ENCODE results near the gene IL37. TPM values are rescaled to one million over a fixed set of nuclear protein-coding genes. Genes with fewer than 3 reads are reported as not detected.

IL37 gene
- total and polyA plus RNA-seq, 2 donors (not counting 1 experiment from before 2014, with no cell fraction given), result 0.79 TPM; not detected in 1

DNA sequence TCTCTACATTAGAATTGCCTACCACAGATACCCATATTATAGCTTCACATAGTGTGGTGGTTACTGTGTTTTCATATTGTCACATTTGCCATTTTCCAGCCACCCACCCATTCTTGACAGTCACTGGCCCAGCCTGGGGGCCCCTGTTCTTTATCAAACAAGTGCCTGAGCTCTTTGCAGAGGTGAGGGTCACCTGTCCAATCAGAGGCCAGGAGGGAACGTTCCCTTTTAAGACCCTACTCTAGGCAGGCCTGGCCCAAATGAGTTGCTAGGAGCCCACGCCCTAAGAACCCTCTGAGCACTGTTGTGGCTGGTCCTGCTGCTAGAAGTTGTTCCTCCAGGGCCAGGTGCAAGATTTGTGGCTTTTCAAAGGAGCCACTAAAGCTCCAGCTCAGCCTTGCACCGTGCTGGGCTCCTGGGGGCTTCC is 5.2 kb downstream of the IL37 start:
- Histone ChIP-seq H3K4me3 (ENCODE audit: control extremely low read depth in 1 of 5, extremely low read depth in 1 of 5, insufficient read depth in 1 of 5, low read depth in 2 of 5, low read length in 4 of 5) (no peak overlapping the region), H3K4me1 (ENCODE audit: control insufficient read depth in 2 of 2, insufficient read depth in 2 of 2, low read length in 2 of 2) (no peaks in the 10 kb centered on the region), H3K79me2 (ENCODE audit: control insufficient read depth, insufficient read depth, low read length) (no peaks in the 10 kb centered on the region), H3K27ac (ENCODE audit: low read length in 2 of 2) (no peak overlapping the region), H3K27me3 (replicated peaks in 1 of 4; ENCODE audit: control extremely low read depth in 1 of 4, control insufficient read depth in 3 of 4, insufficient read depth in 4 of 4, low read length in 3 of 4) (no peaks in the 10 kb centered on the region), H3K4me2 (replicated peaks; ENCODE audit: low read depth, low read length, poor library complexity, severe bottlenecking) (no peak overlapping the region), H3K9ac (ENCODE audit: low read length) (no peak overlapping the region), H2AFZ (ENCODE audit: insufficient read depth, low read depth, low read length, poor library complexity, severe bottlenecking) (no peak overlapping the region), H3K9me3 (ENCODE audit: control extremely low read depth in 1 of 3, control insufficient read depth in 2 of 3, insufficient read depth in 1 of 3, low read length in 2 of 3) (no peaks in the 10 kb centered on the region), H4K20me1 (ENCODE audit: control insufficient read depth, insufficient read depth, low read length, poor library complexity, severe bottlenecking) (no peaks in the 10 kb centered on the region), H3K36me3 (replicated peaks in 1 of 2; ENCODE audit: control extremely low read depth in 1 of 2, control insufficient read depth in 1 of 2, extremely low read depth in 1 of 2, insufficient read depth in 2 of 2, low read length in 1 of 2) (no peaks in the 10 kb centered on the region)
- H3K9me3 Mint-ChIP-seq (ENCODE audit: insufficient read depth), result peaks cover 2% of the 10 kb centered on the region
- no peak overlapping the region for H3K4me3 Mint-ChIP-seq
- no peak overlapping the region for H3K27ac Mint-ChIP-seq
- ATAC-seq (ENCODE audit: low read depth) (no peak), DNase-seq (no peak)
- peaks cover 3% of the 10 kb centered on the region for H3K27me3 Mint-ChIP-seq
- WGBS (ENCODE audit: insufficient coverage), result 63% methylated on average over 3 of the region's 3 CpGs
- ChIA-PET POLR2A (no interaction called here), CTCF (interaction anchor here (1.2 kb wide), 1 partner anchor 43 kb away, joined by 3 read pairs; no protein-coding TSS in a partner anchor)
- TF ChIP-seq EZH2 (IDR thresholded peaks at IDR 0.05; ENCODE audit: borderline replicate concordance, insufficient read depth, low read depth, low read length, poor library complexity, severe bottlenecking), result no peak
- TF ChIP-seq CTCF (IDR thresholded peaks at IDR 0.05), result no peak
- H3K4me1 Mint-ChIP-seq, result no peaks in the 10 kb centered on the region
- intact Hi-C loops (cut with micrococcal nuclease), result no loop called here

- Histone ChIP-seq H4K20me1 (ENCODE audit: control insufficient read depth, insufficient read depth, low read length, poor library complexity, severe bottlenecking) (no peaks in the 10 kb centered on the region), H3K9ac (ENCODE audit: low read length) (no peak overlapping the region), H3K9me3 (ENCODE audit: control extremely low read depth in 1 of 3, control insufficient read depth in 2 of 3, insufficient read depth in 1 of 3, low read length in 2 of 3) (no peaks in the 10 kb centered on the region), H3K4me2 (replicated peaks; ENCODE audit: low read depth, low read length, poor library complexity, severe bottlenecking) (no peak overlapping the region), H3K27me3 (replicated peaks in 1 of 4; ENCODE audit: control extremely low read depth in 1 of 4, control insufficient read depth in 3 of 4, insufficient read depth in 4 of 4, low read length in 3 of 4) (no peaks in the 10 kb centered on the region), H3K4me3 (ENCODE audit: control extremely low read depth in 1 of 5, extremely low read depth in 1 of 5, insufficient read depth in 1 of 5, low read depth in 2 of 5, low read length in 4 of 5) (no peak overlapping the region), H3K4me1 (ENCODE audit: control insufficient read depth in 2 of 2, insufficient read depth in 2 of 2, low read length in 2 of 2) (no peaks in the 10 kb centered on the region), H2AFZ (ENCODE audit: insufficient read depth, low read depth, low read length, poor library complexity, severe bottlenecking) (no peak overlapping the region), H3K36me3 (replicated peaks in 1 of 2; ENCODE audit: control extremely low read depth in 1 of 2, control insufficient read depth in 1 of 2, extremely low read depth in 1 of 2, insufficient read depth in 2 of 2, low read length in 1 of 2) (no peaks in the 10 kb centered on the region), H3K27ac (ENCODE audit: low read length in 2 of 2) (no peak overlapping the region), H3K79me2 (ENCODE audit: control insufficient read depth, insufficient read depth, low read length) (no peaks in the 10 kb centered on the region)
- no peak for ATAC-seq (ENCODE audit: low read depth)
- H3K9me3 Mint-ChIP-seq (ENCODE audit: insufficient read depth), result peaks cover 2% of the 10 kb centered on the region
- ChIA-PET CTCF (no interaction called here), POLR2A (no interaction called here)
- intact Hi-C loops (cut with micrococcal nuclease), result no loop called here
- TF ChIP-seq EZH2 (IDR thresholded peaks at IDR 0.05; ENCODE audit: borderline replicate concordance, insufficient read depth, low read depth, low read length, poor library complexity, severe bottlenecking) (no peak), CTCF (IDR thresholded peaks at IDR 0.05) (no peak)
- DNase-seq, result no peak
- no peak overlapping the region for H3K4me3 Mint-ChIP-seq
- H3K27ac Mint-ChIP-seq, result no peak overlapping the region
- WGBS (ENCODE audit: insufficient coverage), result 86% methylated on average over 3 of the region's 4 CpGs
- H3K27me3 Mint-ChIP-seq, result peaks cover 3% of the 10 kb centered on the region
- H3K4me1 Mint-ChIP-seq, result no peaks in the 10 kb centered on the region
Observed at GRCh38 chr2:112916625-112917247, 5.8 kb downstream of the IL37 start.
